ENCODE data around the gene WDR49. TPM values are rescaled to one million over a fixed set of nuclear protein-coding genes. Genes with fewer than 3 reads are reported as not detected.

WDR49 gene
- total and polyA plus RNA-seq, 2 donors (not counting 1 experiment from before 2014, with no cell fraction given), result 0.88 to 1.4 TPM

DNA sequence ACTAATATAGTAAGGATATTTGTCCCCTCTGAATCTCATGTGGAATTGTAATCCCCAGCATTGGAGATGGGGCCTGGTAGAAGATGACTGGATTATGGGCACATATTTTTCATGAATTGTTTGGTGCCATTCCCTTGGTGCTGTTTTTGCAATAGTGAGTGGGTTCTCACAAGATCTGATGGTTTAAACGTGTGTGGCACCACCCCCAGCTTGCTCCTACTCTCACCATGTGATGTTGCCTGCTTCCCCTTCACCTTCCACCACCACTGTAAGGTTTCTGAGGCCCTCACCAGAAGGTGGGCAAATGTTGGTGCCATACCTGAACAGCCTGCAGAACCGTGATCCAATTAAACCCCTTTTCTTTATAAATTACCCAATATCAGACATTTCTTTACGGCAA is 151.8 kb downstream of the WDR49 start:
- no peak for DNase-seq
- Histone ChIP-seq H3K36me3 (replicated peaks in 1 of 2; ENCODE audit: control extremely low read depth in 1 of 2, control insufficient read depth in 1 of 2, extremely low read depth in 1 of 2, insufficient read depth in 2 of 2, low read length in 1 of 2) (no peaks in the 10 kb centered on the region), H3K4me1 (ENCODE audit: control insufficient read depth in 2 of 2, insufficient read depth in 2 of 2, low read length in 2 of 2) (no peaks in the 10 kb centered on the region), H3K27me3 (replicated peaks in 1 of 4; ENCODE audit: control extremely low read depth in 1 of 4, control insufficient read depth in 3 of 4, insufficient read depth in 4 of 4, low read length in 3 of 4) (no peaks in the 10 kb centered on the region), H3K4me2 (replicated peaks; ENCODE audit: low read depth, low read length, poor library complexity, severe bottlenecking) (no peak overlapping the region), H3K4me3 (ENCODE audit: control extremely low read depth in 1 of 5, extremely low read depth in 1 of 5, insufficient read depth in 1 of 5, low read depth in 2 of 5, low read length in 4 of 5) (no peak overlapping the region), H2AFZ (ENCODE audit: insufficient read depth, low read depth, low read length, poor library complexity, severe bottlenecking) (no peak overlapping the region), H3K9ac (ENCODE audit: low read length) (no peak overlapping the region), H3K79me2 (ENCODE audit: control insufficient read depth, insufficient read depth, low read length) (no peaks in the 10 kb centered on the region), H3K9me3 (ENCODE audit: control extremely low read depth in 1 of 3, control insufficient read depth in 2 of 3, insufficient read depth in 1 of 3, low read length in 2 of 3) (no peaks in the 10 kb centered on the region), H4K20me1 (ENCODE audit: control insufficient read depth, insufficient read depth, low read length, poor library complexity, severe bottlenecking) (no peaks in the 10 kb centered on the region), H3K27ac (ENCODE audit: low read length in 2 of 2) (no peak overlapping the region)
- intact Hi-C loops (cut with micrococcal nuclease), result no loop called here
- ChIA-PET CTCF (no interaction called here), POLR2A (no interaction called here)
- no peak for TF ChIP-seq EZH2 (IDR thresholded peaks at IDR 0.05; ENCODE audit: borderline replicate concordance, insufficient read depth, low read depth, low read length, poor library complexity, severe bottlenecking)
- TF ChIP-seq, protein P1, sequence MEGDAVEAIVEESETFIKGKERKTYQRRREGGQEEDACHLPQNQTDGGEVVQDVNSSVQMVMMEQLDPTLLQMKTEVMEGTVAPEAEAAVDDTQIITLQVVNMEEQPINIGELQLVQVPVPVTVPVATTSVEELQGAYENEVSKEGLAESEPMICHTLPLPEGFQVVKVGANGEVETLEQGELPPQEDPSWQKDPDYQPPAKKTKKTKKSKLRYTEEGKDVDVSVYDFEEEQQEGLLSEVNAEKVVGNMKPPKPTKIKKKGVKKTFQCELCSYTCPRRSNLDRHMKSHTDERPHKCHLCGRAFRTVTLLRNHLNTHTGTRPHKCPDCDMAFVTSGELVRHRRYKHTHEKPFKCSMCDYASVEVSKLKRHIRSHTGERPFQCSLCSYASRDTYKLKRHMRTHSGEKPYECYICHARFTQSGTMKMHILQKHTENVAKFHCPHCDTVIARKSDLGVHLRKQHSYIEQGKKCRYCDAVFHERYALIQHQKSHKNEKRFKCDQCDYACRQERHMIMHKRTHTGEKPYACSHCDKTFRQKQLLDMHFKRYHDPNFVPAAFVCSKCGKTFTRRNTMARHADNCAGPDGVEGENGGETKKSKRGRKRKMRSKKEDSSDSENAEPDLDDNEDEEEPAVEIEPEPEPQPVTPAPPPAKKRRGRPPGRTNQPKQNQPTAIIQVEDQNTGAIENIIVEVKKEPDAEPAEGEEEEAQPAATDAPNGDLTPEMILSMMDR (IDR thresholded peaks at IDR 0.05), result no peak
- ATAC-seq (ENCODE audit: low read depth), result no peak
- no peaks in the 10 kb centered on the region for H3K9me3 Mint-ChIP-seq (ENCODE audit: insufficient read depth)
- no peaks in the 10 kb centered on the region for H3K27me3 Mint-ChIP-seq
- 90% methylated on average over 2 of the region's 3 CpGs for WGBS (ENCODE audit: insufficient coverage)
- no peak overlapping the region for H3K27ac Mint-ChIP-seq
- H3K4me3 Mint-ChIP-seq, result no peak overlapping the region
- H3K4me1 Mint-ChIP-seq, result no peaks in the 10 kb centered on the region

DNA sequence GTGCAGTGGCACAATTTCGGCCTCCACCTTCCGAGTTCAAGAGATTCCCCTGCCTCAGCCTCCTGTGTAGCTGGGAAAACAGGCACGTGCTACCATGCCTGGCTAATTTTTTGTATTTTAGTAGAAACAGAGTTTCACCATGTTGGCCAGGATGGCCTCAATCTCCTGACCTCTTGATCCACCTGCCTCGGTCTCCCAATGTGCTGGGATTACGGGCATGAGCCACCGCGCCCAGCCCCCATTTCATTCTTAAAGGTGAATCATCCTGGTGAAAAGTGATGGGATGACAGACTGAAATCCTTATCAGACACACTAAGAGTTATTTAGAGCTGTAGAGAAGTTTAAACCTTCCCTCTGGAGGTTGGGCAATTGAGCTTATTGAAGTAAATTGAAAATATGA is 155.8 kb downstream of the WDR49 start:
- H3K27ac Mint-ChIP-seq, result no peak overlapping the region
- no peaks in the 10 kb centered on the region for H3K79me2 ChIP-seq (ENCODE audit: control insufficient read depth, insufficient read depth, low read length)
- H3K9me3 Mint-ChIP-seq (ENCODE audit: insufficient read depth), result no peaks in the 10 kb centered on the region
- no peaks in the 10 kb centered on the region for H3K27me3 ChIP-seq (replicated peaks in 1 of 4; ENCODE audit: control extremely low read depth in 1 of 4, control insufficient read depth in 3 of 4, insufficient read depth in 4 of 4, low read length in 3 of 4)
- TF ChIP-seq, protein P1 (IDR thresholded peaks at IDR 0.05), result no peak
- TF ChIP-seq EZH2 (IDR thresholded peaks at IDR 0.05; ENCODE audit: borderline replicate concordance, insufficient read depth, low read depth, low read length, poor library complexity, severe bottlenecking), result no peak
- H2AFZ ChIP-seq (ENCODE audit: insufficient read depth, low read depth, low read length, poor library complexity, severe bottlenecking), result no peak overlapping the region
- no peak overlapping the region for H3K27ac ChIP-seq (ENCODE audit: low read length in 2 of 2)
- H3K27me3 Mint-ChIP-seq, result no peaks in the 10 kb centered on the region
- no peak for ATAC-seq (ENCODE audit: low read depth)
- no peaks in the 10 kb centered on the region for H3K36me3 ChIP-seq (replicated peaks in 1 of 2; ENCODE audit: control extremely low read depth in 1 of 2, control insufficient read depth in 1 of 2, extremely low read depth in 1 of 2, insufficient read depth in 2 of 2, low read length in 1 of 2)
- H3K4me2 ChIP-seq (replicated peaks; ENCODE audit: low read depth, low read length, poor library complexity, severe bottlenecking), result no peak overlapping the region
- intact Hi-C loops (cut with micrococcal nuclease), result no loop called here
- H3K4me1 Mint-ChIP-seq, result no peaks in the 10 kb centered on the region
- H3K4me3 ChIP-seq (ENCODE audit: control extremely low read depth in 1 of 5, extremely low read depth in 1 of 5, insufficient read depth in 1 of 5, low read depth in 2 of 5, low read length in 4 of 5), result no peak overlapping the region
- DNase-seq, result no peak
- no peaks in the 10 kb centered on the region for H3K4me1 ChIP-seq (ENCODE audit: control insufficient read depth in 2 of 2, insufficient read depth in 2 of 2, low read length in 2 of 2)
- CTCF ChIA-PET, result no interaction called here
- H3K9ac ChIP-seq (ENCODE audit: low read length), result no peak overlapping the region
- H4K20me1 ChIP-seq (ENCODE audit: control insufficient read depth, insufficient read depth, low read length, poor library complexity, severe bottlenecking), result no peaks in the 10 kb centered on the region
- H3K9me3 ChIP-seq (ENCODE audit: control extremely low read depth in 1 of 3, control insufficient read depth in 2 of 3, insufficient read depth in 1 of 3, low read length in 2 of 3), result no peaks in the 10 kb centered on the region
- WGBS (ENCODE audit: insufficient coverage), result 89% methylated on average over 3 of the region's 7 CpGs
- H3K4me3 Mint-ChIP-seq, result no peak overlapping the region
- POLR2A ChIA-PET, result no interaction called here

All from B cell (primary cell).